Peyer's patch (tissue), 4 donors: ENCODE results near the gene CBX4.

Experiments
- POLR2A ChIP-seq, 2 donors: fragments of 450-650 bp; IDR thresholded peaks; one replicate each; pipeline ENCODE4 v1.5.1; 2017; ENCODE audit warnings: antibody characterized with exemption in 2 of 2, mild to moderate bottlenecking in 2 of 2, moderate library complexity in 2 of 2
- TF ChIP-seq, protein P1 (sequence below), 6 experiments: fragments of 450-650 bp in 4 of 6; fragments of 200-600 bp in 2 of 6; sonication (generic) in 1 of 6; IDR thresholded peaks; one replicate each; pipeline ENCODE4 v1.5.1; 2017 to 2019; ENCODE audit warnings: antibody characterized with exemption in 6 of 6, mild to moderate bottlenecking in 3 of 6, moderate library complexity in 1 of 6

DNA sequence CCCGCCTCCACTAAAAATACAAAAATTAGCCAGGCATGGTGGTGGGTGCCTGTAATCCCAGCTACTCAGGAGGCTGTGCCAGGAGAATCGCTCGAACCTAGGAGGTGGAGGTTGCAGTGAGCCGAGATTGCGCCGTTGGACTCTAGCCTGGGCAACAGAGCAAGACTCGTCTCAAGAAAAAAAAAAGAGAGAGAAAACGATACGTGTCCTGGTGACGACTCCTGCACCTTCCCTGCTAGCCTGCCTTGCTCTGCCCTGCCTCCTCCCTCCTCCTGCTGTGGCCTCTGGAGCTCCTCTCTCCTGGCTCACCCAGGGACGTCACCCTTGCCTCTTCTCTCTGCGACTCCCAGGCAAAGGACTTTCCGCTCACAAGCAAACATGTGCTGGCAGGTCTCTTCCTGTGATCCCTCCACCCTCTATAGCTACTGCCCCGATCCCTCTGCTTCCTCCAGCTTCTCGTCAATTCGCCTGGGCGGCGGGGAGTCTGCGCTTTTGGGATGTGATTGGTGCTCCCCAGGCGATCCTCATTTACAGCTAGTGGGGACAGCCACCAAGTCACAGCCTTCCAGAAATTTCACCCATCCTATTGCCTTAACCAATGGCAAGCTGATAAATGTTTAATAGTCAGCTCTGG, 25.5 kb upstream of the CBX4 start:
- TF ChIP-seq POLR2A (IDR thresholded peaks at IDR 0.05): no peak
- TF ChIP-seq, protein P1, sequence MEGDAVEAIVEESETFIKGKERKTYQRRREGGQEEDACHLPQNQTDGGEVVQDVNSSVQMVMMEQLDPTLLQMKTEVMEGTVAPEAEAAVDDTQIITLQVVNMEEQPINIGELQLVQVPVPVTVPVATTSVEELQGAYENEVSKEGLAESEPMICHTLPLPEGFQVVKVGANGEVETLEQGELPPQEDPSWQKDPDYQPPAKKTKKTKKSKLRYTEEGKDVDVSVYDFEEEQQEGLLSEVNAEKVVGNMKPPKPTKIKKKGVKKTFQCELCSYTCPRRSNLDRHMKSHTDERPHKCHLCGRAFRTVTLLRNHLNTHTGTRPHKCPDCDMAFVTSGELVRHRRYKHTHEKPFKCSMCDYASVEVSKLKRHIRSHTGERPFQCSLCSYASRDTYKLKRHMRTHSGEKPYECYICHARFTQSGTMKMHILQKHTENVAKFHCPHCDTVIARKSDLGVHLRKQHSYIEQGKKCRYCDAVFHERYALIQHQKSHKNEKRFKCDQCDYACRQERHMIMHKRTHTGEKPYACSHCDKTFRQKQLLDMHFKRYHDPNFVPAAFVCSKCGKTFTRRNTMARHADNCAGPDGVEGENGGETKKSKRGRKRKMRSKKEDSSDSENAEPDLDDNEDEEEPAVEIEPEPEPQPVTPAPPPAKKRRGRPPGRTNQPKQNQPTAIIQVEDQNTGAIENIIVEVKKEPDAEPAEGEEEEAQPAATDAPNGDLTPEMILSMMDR (IDR thresholded peaks at IDR 0.05): no peak
